SK-N-SH (cell line): ENCODE data around the gene PHYH.

Experiments
- ELF1 ChIP-seq: IDR thresholded peaks from 2 replicates; pipeline ENCODE4 v1.4.0; 2012
- EP300 ChIP-seq, 2 experiments: IDR thresholded peaks; 2 replicates each; pipeline versions ENCODE4 v1.4.0 to v1.6.1; 2012; ENCODE audit warnings: borderline replicate concordance in 1 of 2, low read depth in 1 of 2, low read length in 1 of 2
- FOXM1 ChIP-seq: IDR thresholded peaks from 2 replicates; pipeline ENCODE4 v1.4.0; 2012; ENCODE audit warnings: low read depth, mild to moderate bottlenecking
- MEF2A ChIP-seq: IDR thresholded peaks from 2 replicates; pipeline ENCODE4 v1.4.0; 2012; ENCODE audit warnings: low read depth, borderline replicate concordance
- MXI1 ChIP-seq: IDR thresholded peaks from 2 replicates; pipeline ENCODE4 v1.6.1; 2012; ENCODE audit warnings: mild to moderate bottlenecking, low read depth, low read length, improper control_type of control experiment
- NRF1 ChIP-seq: IDR thresholded peaks from 2 replicates; pipeline ENCODE4 v1.6.1; 2012; ENCODE audit warnings: low read depth, mild to moderate bottlenecking, low read length
- POLR2AphosphoS5 ChIP-seq: IDR thresholded peaks from 2 replicates; pipeline ENCODE4 v1.6.1; 2012; ENCODE audit warnings: low read depth, low read length
- RFX5 ChIP-seq: IDR thresholded peaks from 2 replicates; pipeline ENCODE4 v1.6.1; 2012; ENCODE audit warnings: mild to moderate bottlenecking, improper control_type of control experiment, low read length
- TAF1 ChIP-seq: IDR thresholded peaks from 2 replicates; pipeline ENCODE4 v1.6.1; 2012; ENCODE audit warnings: low read depth, mild to moderate bottlenecking, low read length, moderate library complexity, borderline replicate concordance
- TF ChIP-seq, protein P1 (sequence below): fragments of 200-600 bp; sonication (generic); IDR thresholded peaks from 2 replicates; pipeline ENCODE4 v1.6.1; 2017; ENCODE audit warnings: antibody characterized with exemption, mild to moderate bottlenecking, moderate library complexity
- TF ChIP-seq, protein P2 (sequence below): IDR thresholded peaks from 2 replicates; pipeline ENCODE4 v1.4.0; 2012; ENCODE audit warnings: low read depth, borderline replicate concordance
- TF ChIP-seq, protein P3 (sequence below): IDR thresholded peaks from 2 replicates; pipeline ENCODE4 v1.4.0; 2012; ENCODE audit warnings: low read depth
- TF ChIP-seq, protein P4 (sequence below): IDR thresholded peaks from 2 replicates; pipeline ENCODE4 v1.6.1; 2012; ENCODE audit warnings: mild to moderate bottlenecking, low read depth, low read length, moderate library complexity

DNA sequence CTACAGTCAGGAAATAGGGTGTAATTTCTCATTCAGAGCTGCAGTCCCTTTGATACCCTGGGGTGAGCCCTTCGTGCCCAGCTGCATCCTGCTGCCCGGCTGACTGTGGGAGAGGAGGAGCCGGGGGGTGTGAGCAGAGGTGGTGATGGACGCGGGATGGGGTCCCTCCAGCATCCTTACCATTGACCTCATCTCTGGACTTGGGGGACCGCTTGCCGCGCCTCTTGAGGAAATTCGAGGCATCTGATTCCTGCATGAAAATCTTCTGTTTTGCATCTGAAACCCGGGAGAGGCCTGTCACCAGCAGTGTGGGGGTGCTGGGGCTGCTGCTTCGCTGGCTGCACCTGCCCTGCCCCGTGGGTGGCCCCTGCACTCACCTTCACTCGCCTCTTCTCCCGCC, 66.5 kb downstream of the PHYH start:
- TF ChIP-seq, protein P1, sequence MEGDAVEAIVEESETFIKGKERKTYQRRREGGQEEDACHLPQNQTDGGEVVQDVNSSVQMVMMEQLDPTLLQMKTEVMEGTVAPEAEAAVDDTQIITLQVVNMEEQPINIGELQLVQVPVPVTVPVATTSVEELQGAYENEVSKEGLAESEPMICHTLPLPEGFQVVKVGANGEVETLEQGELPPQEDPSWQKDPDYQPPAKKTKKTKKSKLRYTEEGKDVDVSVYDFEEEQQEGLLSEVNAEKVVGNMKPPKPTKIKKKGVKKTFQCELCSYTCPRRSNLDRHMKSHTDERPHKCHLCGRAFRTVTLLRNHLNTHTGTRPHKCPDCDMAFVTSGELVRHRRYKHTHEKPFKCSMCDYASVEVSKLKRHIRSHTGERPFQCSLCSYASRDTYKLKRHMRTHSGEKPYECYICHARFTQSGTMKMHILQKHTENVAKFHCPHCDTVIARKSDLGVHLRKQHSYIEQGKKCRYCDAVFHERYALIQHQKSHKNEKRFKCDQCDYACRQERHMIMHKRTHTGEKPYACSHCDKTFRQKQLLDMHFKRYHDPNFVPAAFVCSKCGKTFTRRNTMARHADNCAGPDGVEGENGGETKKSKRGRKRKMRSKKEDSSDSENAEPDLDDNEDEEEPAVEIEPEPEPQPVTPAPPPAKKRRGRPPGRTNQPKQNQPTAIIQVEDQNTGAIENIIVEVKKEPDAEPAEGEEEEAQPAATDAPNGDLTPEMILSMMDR: no peak
- no peak for TF ChIP-seq TAF1
- no peak for TF ChIP-seq RFX5
- TF ChIP-seq POLR2AphosphoS5: no peak
- TF ChIP-seq MXI1: no peak
- TF ChIP-seq ELF1: no peak
- TF ChIP-seq, protein P2, sequence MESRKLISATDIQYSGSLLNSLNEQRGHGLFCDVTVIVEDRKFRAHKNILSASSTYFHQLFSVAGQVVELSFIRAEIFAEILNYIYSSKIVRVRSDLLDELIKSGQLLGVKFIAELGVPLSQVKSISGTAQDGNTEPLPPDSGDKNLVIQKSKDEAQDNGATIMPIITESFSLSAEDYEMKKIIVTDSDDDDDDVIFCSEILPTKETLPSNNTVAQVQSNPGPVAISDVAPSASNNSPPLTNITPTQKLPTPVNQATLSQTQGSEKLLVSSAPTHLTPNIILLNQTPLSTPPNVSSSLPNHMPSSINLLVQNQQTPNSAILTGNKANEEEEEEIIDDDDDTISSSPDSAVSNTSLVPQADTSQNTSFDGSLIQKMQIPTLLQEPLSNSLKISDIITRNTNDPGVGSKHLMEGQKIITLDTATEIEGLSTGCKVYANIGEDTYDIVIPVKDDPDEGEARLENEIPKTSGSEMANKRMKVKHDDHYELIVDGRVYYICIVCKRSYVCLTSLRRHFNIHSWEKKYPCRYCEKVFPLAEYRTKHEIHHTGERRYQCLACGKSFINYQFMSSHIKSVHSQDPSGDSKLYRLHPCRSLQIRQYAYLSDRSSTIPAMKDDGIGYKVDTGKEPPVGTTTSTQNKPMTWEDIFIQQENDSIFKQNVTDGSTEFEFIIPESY: no peak
- no peak for TF ChIP-seq EP300 (IDR thresholded peaks at IDR 0.05; ENCODE audit: borderline replicate concordance in 1 of 2, low read depth in 1 of 2, low read length in 1 of 2)
- no peak for TF ChIP-seq FOXM1
- TF ChIP-seq, protein P3, sequence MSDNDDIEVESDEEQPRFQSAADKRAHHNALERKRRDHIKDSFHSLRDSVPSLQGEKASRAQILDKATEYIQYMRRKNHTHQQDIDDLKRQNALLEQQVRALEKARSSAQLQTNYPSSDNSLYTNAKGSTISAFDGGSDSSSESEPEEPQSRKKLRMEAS: no peak
- TF ChIP-seq, protein P4, sequence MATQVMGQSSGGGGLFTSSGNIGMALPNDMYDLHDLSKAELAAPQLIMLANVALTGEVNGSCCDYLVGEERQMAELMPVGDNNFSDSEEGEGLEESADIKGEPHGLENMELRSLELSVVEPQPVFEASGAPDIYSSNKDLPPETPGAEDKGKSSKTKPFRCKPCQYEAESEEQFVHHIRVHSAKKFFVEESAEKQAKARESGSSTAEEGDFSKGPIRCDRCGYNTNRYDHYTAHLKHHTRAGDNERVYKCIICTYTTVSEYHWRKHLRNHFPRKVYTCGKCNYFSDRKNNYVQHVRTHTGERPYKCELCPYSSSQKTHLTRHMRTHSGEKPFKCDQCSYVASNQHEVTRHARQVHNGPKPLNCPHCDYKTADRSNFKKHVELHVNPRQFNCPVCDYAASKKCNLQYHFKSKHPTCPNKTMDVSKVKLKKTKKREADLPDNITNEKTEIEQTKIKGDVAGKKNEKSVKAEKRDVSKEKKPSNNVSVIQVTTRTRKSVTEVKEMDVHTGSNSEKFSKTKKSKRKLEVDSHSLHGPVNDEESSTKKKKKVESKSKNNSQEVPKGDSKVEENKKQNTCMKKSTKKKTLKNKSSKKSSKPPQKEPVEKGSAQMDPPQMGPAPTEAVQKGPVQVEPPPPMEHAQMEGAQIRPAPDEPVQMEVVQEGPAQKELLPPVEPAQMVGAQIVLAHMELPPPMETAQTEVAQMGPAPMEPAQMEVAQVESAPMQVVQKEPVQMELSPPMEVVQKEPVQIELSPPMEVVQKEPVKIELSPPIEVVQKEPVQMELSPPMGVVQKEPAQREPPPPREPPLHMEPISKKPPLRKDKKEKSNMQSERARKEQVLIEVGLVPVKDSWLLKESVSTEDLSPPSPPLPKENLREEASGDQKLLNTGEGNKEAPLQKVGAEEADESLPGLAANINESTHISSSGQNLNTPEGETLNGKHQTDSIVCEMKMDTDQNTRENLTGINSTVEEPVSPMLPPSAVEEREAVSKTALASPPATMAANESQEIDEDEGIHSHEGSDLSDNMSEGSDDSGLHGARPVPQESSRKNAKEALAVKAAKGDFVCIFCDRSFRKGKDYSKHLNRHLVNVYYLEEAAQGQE: no peak
- TF ChIP-seq MEF2A: no peak
- TF ChIP-seq NRF1: no peak
